GM19324 (cell line): ENCODE data around the gene REV1.

ENCODE experiments used
- ATAC-seq: cut with Tn5 transposase; IDR thresholded peaks from one replicate; pipeline ENCODE4 v1.9.1; 2021; ENCODE audit warnings: mild to moderate bottlenecking, moderate library complexity; ENCODE audit not compliant: unreplicated experiment, low FRiP score

Gene REV1

GRCh38 chr2:99406137-99406536, 83.7 kb downstream of the REV1 start:
- ATAC-seq = no peak

GRCh38 chr2:99404797-99405669, 84.8 kb downstream of the REV1 start:
- no peak for ATAC-seq

GRCh38 chr2:99404039-99404796, 85.6 kb downstream of the REV1 start:
- ATAC-seq = no peak

GRCh38 chr2:99403524-99403923, 86.3 kb downstream of the REV1 start:
- ATAC-seq = no peak

- ATAC-seq = no peak
Observed at GRCh38 chr2:99403084-99403483, 86.7 kb downstream of the REV1 start.

- no peak for ATAC-seq
Observed at GRCh38 chr2:99401841-99402240, 88.0 kb downstream of the REV1 start.

GRCh38 chr2:99399795-99400194, 90.0 kb downstream of the REV1 start:
- no peak for ATAC-seq

GRCh38 chr2:99399063-99399462, 90.8 kb downstream of the REV1 start:
- ATAC-seq = no peak

GRCh38 chr2:99398303-99398702, 91.5 kb downstream of the REV1 start:
- no peak for ATAC-seq

GRCh38 chr2:99397266-99397920, 92.4 kb downstream of the REV1 start:
- no peak for ATAC-seq

- no peak for ATAC-seq
Observed at GRCh38 chr2:99395589-99396130, 94.2 kb downstream of the REV1 start.

GRCh38 chr2:99389946-99390345, 99.9 kb downstream of the REV1 start:
- ATAC-seq = no peak

- no peak for ATAC-seq
Observed at GRCh38 chr2:99389371-99389770, 100.4 kb downstream of the REV1 start.

- no peak for ATAC-seq
Observed at GRCh38 chr2:99388892-99389291, 100.9 kb downstream of the REV1 start.

GRCh38 chr2:99386011-99386410, 103.8 kb downstream of the REV1 start:
- ATAC-seq = no peak

GRCh38 chr2:99382143-99382542, 107.7 kb downstream of the REV1 start:
- no peak for ATAC-seq

GRCh38 chr2:99380376-99381010, 109.3 kb downstream of the REV1 start:
- ATAC-seq = no peak

- no peak for ATAC-seq
Observed at GRCh38 chr2:99377879-99378278, 111.9 kb downstream of the REV1 start.

- ATAC-seq = no peak
Observed at GRCh38 chr2:99376254-99376864, 113.5 kb downstream of the REV1 start.

GRCh38 chr2:99374747-99375146, 115.1 kb downstream of the REV1 start:
- no peak for ATAC-seq
